ENCODE data around the gene MAML3.
A peak's percentile ranks its signal among the peaks of the same experiment; 100 is the strongest.

Gene MAML3

GRCh38 chr4:139690419-139690818, 463.6 kb downstream of the MAML3 start:
- no peak overlapping the region for H3K27ac ChIP-seq (ENCODE audit: low read length)
- no peaks in the 10 kb centered on the region for H3K27me3 ChIP-seq (ENCODE audit: low read depth, low read length)
- H3K36me3 ChIP-seq (ENCODE audit: control insufficient read depth in 1 of 2, insufficient read depth in 2 of 2, low read length in 2 of 2), result peaks cover 0 to 3% of the 10 kb centered on the region in 2 donors
- peaks cover 11 to 18% of the 10 kb centered on the region in 2 donors for H3K4me1 ChIP-seq (ENCODE audit: control insufficient read depth in 1 of 2, insufficient read depth in 2 of 2, low read length in 2 of 2)
- no peaks in the 10 kb centered on the region for H3K9me3 ChIP-seq (ENCODE audit: control insufficient read depth in 1 of 2, low read length in 2 of 2)
- H3K4me3 ChIP-seq (ENCODE audit: low read depth in 1 of 2, low read length in 2 of 2), result no peak overlapping the region

DNA sequence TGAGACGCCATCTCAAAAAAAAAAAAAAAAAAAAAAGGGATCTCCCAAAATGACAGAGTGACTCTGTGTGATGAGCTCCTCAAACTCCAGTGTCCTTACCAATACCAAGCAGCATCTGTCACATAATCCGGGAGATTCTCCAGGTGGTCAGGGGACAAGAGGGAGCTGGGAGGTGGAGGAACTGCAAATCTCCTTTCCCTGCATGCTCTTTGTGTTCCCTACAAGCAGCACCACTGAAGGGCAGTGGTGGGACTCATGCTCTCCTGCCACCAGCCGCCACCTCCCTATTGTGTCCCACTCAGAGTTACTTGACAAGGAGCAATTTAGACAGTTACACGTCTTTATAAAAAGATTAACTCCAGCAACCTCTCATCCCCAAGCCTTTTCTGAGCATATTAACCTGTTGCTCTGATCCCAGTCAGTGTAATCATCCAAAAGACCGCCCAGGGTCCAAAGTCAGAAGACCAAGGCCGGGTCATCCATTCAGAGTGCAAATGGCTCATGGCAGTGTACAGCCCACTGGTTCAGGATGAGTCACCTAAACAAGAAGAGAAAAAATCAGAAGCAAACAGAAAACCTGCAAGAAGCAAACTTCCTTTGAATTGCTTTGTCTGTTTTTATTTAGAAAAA, 464.8 kb downstream of the MAML3 start:
- H3K36me3 ChIP-seq (ENCODE audit: control insufficient read depth in 1 of 2, insufficient read depth in 2 of 2, low read length in 2 of 2), result peaks cover 0 to 10% of the 10 kb centered on the region in 2 donors
- H3K27me3 ChIP-seq (ENCODE audit: low read depth, low read length), result no peaks in the 10 kb centered on the region
- no peaks in the 10 kb centered on the region for H3K9me3 ChIP-seq (ENCODE audit: control insufficient read depth in 1 of 2, low read length in 2 of 2)
- no peak overlapping the region for H3K4me3 ChIP-seq (ENCODE audit: low read depth in 1 of 2, low read length in 2 of 2)
- peaks cover 11 to 18% of the 10 kb centered on the region in 2 donors for H3K4me1 ChIP-seq (ENCODE audit: control insufficient read depth in 1 of 2, insufficient read depth in 2 of 2, low read length in 2 of 2)
- H3K27ac ChIP-seq (ENCODE audit: low read length), result no peak overlapping the region

GRCh38 chr4:139686988-139687387, 467.0 kb downstream of the MAML3 start:
- Histone ChIP-seq H3K9me3 (ENCODE audit: control insufficient read depth in 1 of 2, low read length in 2 of 2) (no peaks in the 10 kb centered on the region), H3K4me3 (ENCODE audit: low read depth in 1 of 2, low read length in 2 of 2) (no peak overlapping the region), H3K27me3 (ENCODE audit: low read depth, low read length) (no peaks in the 10 kb centered on the region), H3K27ac (ENCODE audit: low read length) (peak overlapping the region; percentile 8), H3K4me1 (ENCODE audit: control insufficient read depth in 1 of 2, insufficient read depth in 2 of 2, low read length in 2 of 2) (peaks cover 10 to 15% of the 10 kb centered on the region in 2 donors), H3K36me3 (ENCODE audit: control insufficient read depth in 1 of 2, insufficient read depth in 2 of 2, low read length in 2 of 2) (peaks cover 0 to 7% of the 10 kb centered on the region in 2 donors)

GRCh38 chr4:139686130-139686529, 467.9 kb downstream of the MAML3 start:
- no peaks in the 10 kb centered on the region for H3K27me3 ChIP-seq (ENCODE audit: low read depth, low read length)
- no peaks in the 10 kb centered on the region for H3K9me3 ChIP-seq (ENCODE audit: control insufficient read depth in 1 of 2, low read length in 2 of 2)
- no peak overlapping the region for H3K27ac ChIP-seq (ENCODE audit: low read length)
- H3K4me1 ChIP-seq (ENCODE audit: control insufficient read depth in 1 of 2, insufficient read depth in 2 of 2, low read length in 2 of 2), result peaks cover 10 to 15% of the 10 kb centered on the region in 2 donors
- no peak overlapping the region for H3K4me3 ChIP-seq (ENCODE audit: low read depth in 1 of 2, low read length in 2 of 2)
- H3K36me3 ChIP-seq (ENCODE audit: control insufficient read depth in 1 of 2, insufficient read depth in 2 of 2, low read length in 2 of 2), result peaks cover 0 to 6% of the 10 kb centered on the region in 2 donors

DNA sequence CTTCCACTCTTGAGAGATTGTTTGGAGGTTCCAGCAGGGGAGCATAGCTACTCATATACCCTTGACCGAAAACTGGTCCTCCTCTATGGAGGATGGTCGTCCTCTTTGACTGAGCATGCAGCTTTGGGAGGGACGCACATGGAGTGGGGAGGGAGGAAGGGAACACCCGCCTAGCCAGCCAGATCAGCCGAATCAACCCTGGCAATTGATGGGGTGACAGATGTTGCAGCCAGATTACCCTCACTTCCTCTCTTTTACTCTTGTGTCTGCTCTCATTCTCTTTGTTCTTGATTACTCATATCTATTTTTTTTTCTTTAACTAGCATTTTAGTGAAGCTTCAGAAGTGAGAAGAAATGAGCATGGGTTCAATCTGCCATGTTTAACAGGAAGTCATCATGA, 468.8 kb downstream of the MAML3 start:
- Histone ChIP-seq H3K4me1 (ENCODE audit: control insufficient read depth in 1 of 2, insufficient read depth in 2 of 2, low read length in 2 of 2) (peaks cover 10 to 15% of the 10 kb centered on the region in 2 donors), H3K27me3 (ENCODE audit: low read depth, low read length) (no peaks in the 10 kb centered on the region), H3K9me3 (ENCODE audit: control insufficient read depth in 1 of 2, low read length in 2 of 2) (no peaks in the 10 kb centered on the region), H3K27ac (ENCODE audit: low read length) (no peak overlapping the region), H3K36me3 (ENCODE audit: control insufficient read depth in 1 of 2, insufficient read depth in 2 of 2, low read length in 2 of 2) (peaks cover 0 to 6% of the 10 kb centered on the region in 2 donors), H3K4me3 (ENCODE audit: low read depth in 1 of 2, low read length in 2 of 2) (no peak overlapping the region)

GRCh38 chr4:139684351-139684750, 469.6 kb downstream of the MAML3 start:
- Histone ChIP-seq H3K27ac (ENCODE audit: low read length) (no peak overlapping the region), H3K4me3 (ENCODE audit: low read depth in 1 of 2, low read length in 2 of 2) (no peak overlapping the region), H3K9me3 (ENCODE audit: control insufficient read depth in 1 of 2, low read length in 2 of 2) (no peaks in the 10 kb centered on the region), H3K4me1 (ENCODE audit: control insufficient read depth in 1 of 2, insufficient read depth in 2 of 2, low read length in 2 of 2) (peaks cover 10 to 15% of the 10 kb centered on the region in 2 donors), H3K27me3 (ENCODE audit: low read depth, low read length) (no peaks in the 10 kb centered on the region), H3K36me3 (ENCODE audit: control insufficient read depth in 1 of 2, insufficient read depth in 2 of 2, low read length in 2 of 2) (peaks cover 6 to 8% of the 10 kb centered on the region in 2 donors)

GRCh38 chr4:139682741-139683151, 471.2 kb downstream of the MAML3 start:
- H3K4me1 ChIP-seq (ENCODE audit: control insufficient read depth in 1 of 2, insufficient read depth in 2 of 2, low read length in 2 of 2), result peaks cover 8 to 15% of the 10 kb centered on the region in 2 donors
- peaks cover 18% of the 10 kb centered on the region in 2 donors for H3K36me3 ChIP-seq (ENCODE audit: control insufficient read depth in 1 of 2, insufficient read depth in 2 of 2, low read length in 2 of 2)
- H3K9me3 ChIP-seq (ENCODE audit: control insufficient read depth in 1 of 2, low read length in 2 of 2), result no peaks in the 10 kb centered on the region
- no peaks in the 10 kb centered on the region for H3K27me3 ChIP-seq (ENCODE audit: low read depth, low read length)
- no peak overlapping the region for H3K27ac ChIP-seq (ENCODE audit: low read length)
- no peak overlapping the region for H3K4me3 ChIP-seq (ENCODE audit: low read depth in 1 of 2, low read length in 2 of 2)

DNA sequence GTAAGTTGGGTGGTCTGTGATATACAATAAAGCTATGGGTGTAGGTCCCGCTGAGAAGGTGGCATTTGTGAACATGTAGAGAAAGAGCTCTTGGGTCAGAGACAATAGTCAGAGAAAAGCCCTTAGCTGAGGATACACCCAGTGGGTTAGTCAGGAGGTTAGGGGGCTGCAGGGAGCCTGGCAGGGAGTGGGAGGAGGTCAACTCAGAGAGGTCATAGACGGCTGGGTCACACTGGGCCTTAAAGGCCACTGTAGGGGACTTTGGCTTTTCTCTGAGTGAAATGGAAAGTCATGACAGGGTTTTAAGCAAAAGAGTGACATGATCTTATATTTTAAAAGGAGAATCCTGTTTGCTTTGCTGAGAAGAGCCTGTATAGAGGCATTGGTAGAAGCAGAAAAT, 471.7 kb downstream of the MAML3 start:
- Histone ChIP-seq H3K27me3 (ENCODE audit: low read depth, low read length) (no peaks in the 10 kb centered on the region), H3K4me1 (ENCODE audit: control insufficient read depth in 1 of 2, insufficient read depth in 2 of 2, low read length in 2 of 2) (peaks cover 4 to 11% of the 10 kb centered on the region in 2 donors), H3K27ac (ENCODE audit: low read length) (no peak overlapping the region), H3K9me3 (ENCODE audit: control insufficient read depth in 1 of 2, low read length in 2 of 2) (no peaks in the 10 kb centered on the region), H3K4me3 (ENCODE audit: low read depth in 1 of 2, low read length in 2 of 2) (no peak overlapping the region), H3K36me3 (ENCODE audit: control insufficient read depth in 1 of 2, insufficient read depth in 2 of 2, low read length in 2 of 2) (peaks cover 18% of the 10 kb centered on the region in 2 donors)

- Histone ChIP-seq H3K27me3 (ENCODE audit: low read depth, low read length) (no peaks in the 10 kb centered on the region), H3K4me1 (ENCODE audit: control insufficient read depth in 1 of 2, insufficient read depth in 2 of 2, low read length in 2 of 2) (no peaks in the 10 kb centered on the region), H3K4me3 (ENCODE audit: low read depth in 1 of 2, low read length in 2 of 2) (no peak overlapping the region), H3K27ac (ENCODE audit: low read length) (no peak overlapping the region), H3K9me3 (ENCODE audit: control insufficient read depth in 1 of 2, low read length in 2 of 2) (no peaks in the 10 kb centered on the region), H3K36me3 (ENCODE audit: control insufficient read depth in 1 of 2, insufficient read depth in 2 of 2, low read length in 2 of 2) (peaks cover 15 to 22% of the 10 kb centered on the region in 2 donors)
These were observed 476.9 kb downstream of the MAML3 start for GRCh38 chr4:139676913-139677585.

- H3K4me3 ChIP-seq (ENCODE audit: low read depth in 1 of 2, low read length in 2 of 2), result no peak overlapping the region
- no peak overlapping the region for H3K27ac ChIP-seq (ENCODE audit: low read length)
- H3K9me3 ChIP-seq (ENCODE audit: control insufficient read depth in 1 of 2, low read length in 2 of 2), result no peaks in the 10 kb centered on the region
- peaks cover 15 to 26% of the 10 kb centered on the region in 2 donors for H3K36me3 ChIP-seq (ENCODE audit: control insufficient read depth in 1 of 2, insufficient read depth in 2 of 2, low read length in 2 of 2)
- H3K4me1 ChIP-seq (ENCODE audit: control insufficient read depth in 1 of 2, insufficient read depth in 2 of 2, low read length in 2 of 2), result no peaks in the 10 kb centered on the region
- H3K27me3 ChIP-seq (ENCODE audit: low read depth, low read length), result no peaks in the 10 kb centered on the region
These were observed 477.6 kb downstream of the MAML3 start for GRCh38 chr4:139676365-139676764.

GRCh38 chr4:139675651-139676050, 478.3 kb downstream of the MAML3 start:
- no peaks in the 10 kb centered on the region for H3K27me3 ChIP-seq (ENCODE audit: low read depth, low read length)
- no peak overlapping the region for H3K4me3 ChIP-seq (ENCODE audit: low read depth in 1 of 2, low read length in 2 of 2)
- no peak overlapping the region for H3K27ac ChIP-seq (ENCODE audit: low read length)

More at GRCh38 chr4:139675651-139676050, 478.3 kb downstream of the MAML3 start:
- no peaks in the 10 kb centered on the region for H3K4me1 ChIP-seq (ENCODE audit: control insufficient read depth in 1 of 2, insufficient read depth in 2 of 2, low read length in 2 of 2)
- peaks cover 15 to 26% of the 10 kb centered on the region in 2 donors for H3K36me3 ChIP-seq (ENCODE audit: control insufficient read depth in 1 of 2, insufficient read depth in 2 of 2, low read length in 2 of 2)
- no peaks in the 10 kb centered on the region for H3K9me3 ChIP-seq (ENCODE audit: control insufficient read depth in 1 of 2, low read length in 2 of 2)
